GM21390 (cell line): ENCODE measurements around the gene CSNK1G2.

ENCODE experiments used
- ATAC-seq: cut with Tn5 transposase; IDR thresholded peaks from one replicate; pipeline ENCODE4 v1.9.1; 2021; ENCODE audit not compliant: unreplicated experiment

Gene CSNK1G2

DNA sequence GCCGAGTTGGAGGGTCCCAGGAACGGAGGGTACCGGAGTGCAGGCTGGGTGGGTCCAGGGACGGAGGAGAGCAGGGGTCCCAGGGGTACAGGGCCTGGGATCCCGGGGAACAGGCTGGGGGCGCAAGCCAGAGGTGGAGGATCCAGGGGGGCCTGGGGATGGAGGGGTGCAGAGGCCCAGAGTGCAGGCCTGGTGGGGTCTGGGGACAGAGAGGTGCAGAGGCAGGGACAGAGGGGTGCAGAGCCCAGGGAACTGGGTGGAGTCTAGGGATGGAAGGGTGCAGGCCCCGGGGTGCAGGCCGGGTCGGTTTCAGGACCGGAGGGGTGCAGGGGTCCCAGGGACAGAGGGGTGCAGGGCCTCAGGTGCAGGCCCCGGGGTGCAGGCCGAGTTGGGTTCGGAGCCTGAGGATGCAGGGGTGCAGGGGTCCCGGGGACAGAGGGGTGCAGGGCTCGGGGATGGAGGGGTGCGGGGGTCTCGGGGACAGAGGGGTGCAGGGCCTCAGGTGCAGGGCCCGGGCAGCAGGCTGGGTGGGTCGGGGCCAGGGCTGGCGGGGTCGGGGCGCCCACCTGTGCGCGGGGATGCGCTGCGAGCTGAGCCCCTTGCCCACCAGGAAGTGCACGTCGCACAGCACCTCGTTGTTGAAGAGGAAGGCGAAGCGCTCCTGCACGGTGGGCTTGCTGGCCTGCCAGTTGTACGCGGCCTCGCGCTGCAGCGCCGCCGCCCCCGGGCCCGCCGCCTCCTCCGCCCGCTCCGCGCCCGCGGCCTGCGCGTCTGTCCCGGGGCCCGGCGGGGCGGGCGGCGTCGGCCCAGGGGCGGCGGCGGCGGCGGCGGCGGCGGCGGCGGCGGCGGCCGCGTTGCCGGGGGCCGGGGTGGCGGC, 74.0 kb downstream of the CSNK1G2 start:
- no peak for ATAC-seq

DNA sequence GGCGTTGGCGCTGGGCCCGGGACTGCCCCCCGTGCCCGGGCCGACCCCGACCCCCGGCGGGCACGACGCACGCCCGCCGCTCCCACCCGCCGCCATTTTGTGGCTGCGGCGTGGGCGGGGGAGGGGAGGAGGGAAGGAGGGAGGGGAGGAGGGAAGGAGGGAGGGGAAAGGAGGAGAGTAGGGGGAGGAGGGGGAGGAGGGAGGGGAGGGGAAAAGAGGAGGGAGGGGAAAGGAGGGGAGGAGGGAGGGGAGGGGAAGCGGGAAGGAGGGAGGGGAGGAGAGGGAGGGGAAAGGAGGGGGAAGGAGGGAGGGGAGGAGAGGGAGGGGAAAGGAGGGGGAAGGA, 74.6 kb downstream of the CSNK1G2 start, which contains the start of gene BTBD2:
BTBD2 (minus strand) TSS at position 107 of the 343 bp plus-strand sequence; CDS start at position 96, 11 bp downstream.
- no peak for ATAC-seq

DNA sequence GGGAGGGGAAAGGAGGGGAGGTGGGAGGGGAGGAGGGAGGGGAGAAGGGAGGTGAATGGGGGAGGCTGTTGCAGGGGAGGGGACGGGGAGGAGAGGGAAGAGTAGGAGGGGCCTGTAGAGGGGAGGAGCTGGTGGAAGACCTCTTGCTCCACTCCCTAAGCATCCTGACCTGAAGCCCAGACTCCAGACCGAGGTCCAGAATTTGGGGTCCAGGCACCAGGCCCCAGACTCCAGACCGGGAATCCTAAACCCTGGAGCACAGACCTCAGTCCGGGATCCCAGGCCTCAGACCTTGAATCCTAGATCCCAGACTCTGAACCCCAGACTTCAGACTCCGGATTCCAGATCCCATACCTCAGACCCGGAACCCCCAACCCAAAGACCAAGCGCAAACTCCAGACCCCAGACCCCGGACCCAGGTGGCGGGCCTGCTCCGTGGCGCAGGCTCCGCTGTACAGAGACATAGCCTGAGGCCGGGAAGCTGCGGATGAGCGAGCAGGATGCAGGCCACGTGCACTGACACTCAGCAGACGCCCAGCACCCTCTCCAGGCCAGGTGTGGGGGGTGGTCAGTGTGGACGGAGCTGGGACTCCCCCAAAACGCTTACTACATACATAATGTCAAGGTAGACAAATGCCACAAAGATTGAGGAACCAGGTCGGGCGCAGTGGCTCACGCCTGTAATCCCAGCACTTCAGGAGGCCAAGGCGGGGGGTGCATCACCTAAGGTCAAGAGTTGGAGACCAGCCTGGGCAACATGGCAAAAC, 75.3 kb downstream of the CSNK1G2 start:
- no peak for ATAC-seq

DNA sequence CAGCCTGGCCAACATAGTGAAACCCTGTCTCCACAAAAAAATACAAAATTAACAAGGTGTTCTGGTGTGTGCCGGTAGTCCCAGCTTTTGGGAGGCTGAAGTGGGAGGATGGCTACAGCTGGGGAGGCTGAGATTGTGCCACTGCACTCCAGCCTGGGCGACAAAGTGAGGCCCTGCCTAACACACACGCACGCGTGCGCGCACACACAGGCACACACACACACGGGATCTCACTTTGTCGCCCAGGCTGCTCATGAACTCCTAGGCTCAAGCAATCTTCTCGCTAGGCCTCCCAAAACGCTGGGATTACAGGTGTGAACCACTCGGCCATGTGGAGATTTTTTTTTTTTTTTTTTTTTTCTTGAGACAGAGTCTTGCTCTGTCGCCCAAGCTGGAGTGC, 77.8 kb downstream of the CSNK1G2 start:
- no peak for ATAC-seq

DNA sequence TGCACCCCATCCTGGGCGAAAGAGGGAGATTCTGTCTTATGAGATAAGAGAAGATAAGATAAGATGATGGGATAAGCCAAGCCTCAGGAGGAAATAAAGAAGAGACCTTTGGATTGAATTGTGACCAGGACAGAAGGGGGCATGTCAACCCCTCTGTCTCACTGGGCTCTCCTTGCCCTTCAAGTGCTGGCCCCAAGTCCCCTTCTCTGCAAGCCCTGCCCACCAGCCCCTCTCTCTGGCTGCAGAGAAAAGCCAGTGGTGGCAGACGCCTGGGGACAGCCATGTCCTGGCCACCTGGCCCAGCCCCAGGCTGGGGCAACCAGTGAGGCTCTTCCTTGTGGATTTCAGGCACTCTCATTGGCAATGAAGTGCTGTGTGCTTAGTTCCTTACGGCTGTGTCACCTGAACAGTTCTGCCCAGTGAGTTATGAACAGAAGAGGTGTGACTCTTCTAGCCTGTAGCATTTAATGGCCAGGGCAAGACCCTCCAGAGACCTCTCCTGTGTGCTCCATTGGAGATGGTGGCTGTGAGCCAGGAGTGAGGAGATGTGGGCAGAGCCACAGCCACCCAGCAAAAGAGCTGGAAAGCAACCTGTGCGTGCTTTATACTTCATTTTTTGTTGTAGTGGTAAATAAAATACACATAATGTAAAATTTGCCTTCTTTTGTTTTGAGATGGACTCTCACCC, 80.6 kb downstream of the CSNK1G2 start:
- no peak for ATAC-seq

DNA sequence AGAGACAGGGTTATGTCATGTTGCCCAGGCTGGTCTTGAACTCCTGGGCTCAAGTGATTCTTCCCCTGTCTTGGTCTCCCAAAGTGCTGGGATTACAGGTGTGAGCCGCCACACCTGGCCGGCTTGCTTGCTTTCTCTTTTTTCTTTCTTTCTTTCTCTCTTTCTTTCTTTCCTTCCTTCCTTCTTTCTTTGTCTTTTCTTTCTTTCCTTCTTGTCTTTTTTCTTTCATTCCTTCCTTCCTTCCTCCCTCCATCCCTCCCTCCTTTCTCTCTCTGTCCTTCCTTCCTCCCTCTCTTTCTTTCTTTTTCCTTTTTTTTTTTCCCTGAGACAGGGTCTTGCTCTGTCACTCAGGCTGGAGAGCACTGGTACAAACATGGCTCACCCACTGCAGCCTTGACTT, 81.3 kb downstream of the CSNK1G2 start:
- no peak for ATAC-seq

DNA sequence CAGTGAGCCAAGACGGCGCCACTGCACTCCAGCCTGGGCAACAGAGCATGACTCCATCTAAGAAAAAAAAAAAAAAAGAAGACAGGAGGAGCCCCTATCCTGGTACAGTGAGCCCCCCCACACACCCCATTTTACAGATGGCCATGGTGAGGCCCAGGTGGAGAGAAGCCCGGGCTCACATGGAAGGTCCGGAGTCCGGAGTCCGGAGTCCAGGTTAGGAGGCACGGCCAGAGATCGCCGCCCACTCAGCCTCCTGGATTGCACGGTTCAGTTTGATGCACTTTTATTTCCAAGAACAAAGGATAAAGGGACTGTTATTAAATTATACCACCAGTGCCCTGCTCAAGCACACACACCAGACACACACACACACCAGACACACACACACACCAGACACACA, 85.8 kb downstream of the CSNK1G2 start:
- ATAC-seq = no peak

DNA sequence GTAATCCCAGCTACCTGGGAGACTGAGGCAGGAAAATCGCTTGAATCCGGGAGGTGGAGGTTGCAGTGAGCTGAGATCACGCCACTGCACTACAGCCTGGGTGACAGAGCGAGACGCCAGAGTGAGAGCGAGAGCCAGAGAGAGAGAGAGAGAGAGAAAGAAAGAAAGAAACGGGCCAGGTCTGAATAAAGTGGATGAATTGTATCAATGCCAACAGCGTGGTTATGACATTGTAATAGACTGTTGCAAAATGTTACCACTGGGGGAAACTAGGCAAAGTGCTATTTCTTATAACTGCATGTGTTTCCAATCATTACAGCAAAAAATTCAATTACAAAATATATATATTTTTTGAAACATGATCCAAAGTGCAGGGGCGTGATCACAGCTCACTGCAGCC, 86.4 kb downstream of the CSNK1G2 start:
- ATAC-seq = no peak
